HEK293 (cell line): ENCODE data around the gene TRAPPC4.
"Not testable (repeated sequence)": the region's sequence is repeated elsewhere in the genome, so short reads cannot be mapped to it uniquely, and the experiment has no call there.

Experiments used
- CTCF ChIA-PET: fragments of 350-600 bp; formaldehyde crosslinking; extraction: SDS; loops from one replicate; lab custom pipeline; 2021; ENCODE audit warnings: antibody characterized with exemption; lab: Yijun Ruan, JAX
- POLR2A ChIA-PET: fragments of 300-600 bp; formaldehyde crosslinking; extraction: SDS; loops from one replicate; lab custom pipeline; 2020; ENCODE audit warnings: antibody characterized with exemption, inconsistent platforms; lab: Yijun Ruan, JAX
- H3K27ac ChIP-seq: fragments of 200-500 bp; sonication (Bioruptor generic); 2 replicates; pipeline ENCODE4 v1.5.1; 2014; ENCODE audit warnings: low read depth, low read length, control low read depth, inconsistent platforms; ENCODE audit errors: extremely low read depth
- H3K36me3 ChIP-seq, 2 experiments: fragments of 200-500 bp in 1 of 2; sonication (Bioruptor generic) in 1 of 2; 1 replicate in 1 of 2; 2 replicates in 1 of 2; pipeline ENCODE4 v1.5.1; 2014 to 2017; ENCODE audit warnings: inconsistent platforms in 2 of 2, low read length in 2 of 2; ENCODE audit not compliant: control insufficient read depth in 2 of 2, insufficient read depth in 1 of 2
- H3K4me1 ChIP-seq: fragments of 200-500 bp; sonication (Bioruptor generic); 2 replicates; pipeline ENCODE4 v1.5.1; 2014; ENCODE audit warnings: mild to moderate bottlenecking, low read length, inconsistent platforms; ENCODE audit not compliant: control insufficient read depth, insufficient read depth
- H3K4me3 ChIP-seq: 2 replicates; pipeline ENCODE4 v1.5.1; 2011; ENCODE audit warnings: low read depth, mild to moderate bottlenecking, control low read depth, low read length, moderate library complexity
- H3K9me3 ChIP-seq: fragments of 200-500 bp; sonication (Bioruptor generic); 2 replicates; pipeline ENCODE4 v1.5.1; 2014; ENCODE audit warnings: low read depth, low read length, inconsistent platforms; ENCODE audit not compliant: control insufficient read depth, insufficient read depth
- GLI4 ChIP-seq: fragments of 450-650 bp; formaldehyde crosslinking; IDR thresholded peaks from 2 replicates; pipeline ENCODE4 v1.5.1; 2016; ENCODE audit warnings: missing biosample characterization, missing genetic modification characterization
- KLF7 ChIP-seq: fragments of 450-650 bp; formaldehyde crosslinking; IDR thresholded peaks from 2 replicates; pipeline ENCODE4 v1.5.1; 2016; ENCODE audit warnings: missing biosample characterization, missing genetic modification characterization, borderline replicate concordance
- KLF8 ChIP-seq: fragments of 450-650 bp; formaldehyde crosslinking; IDR thresholded peaks from 2 replicates; pipeline ENCODE4 v1.5.1; 2016; ENCODE audit warnings: missing biosample characterization, missing genetic modification characterization
- KLF9 ChIP-seq: fragments of 450-650 bp; formaldehyde crosslinking; IDR thresholded peaks from 2 replicates; pipeline ENCODE4 v1.5.1; 2016; ENCODE audit warnings: missing biosample characterization, missing genetic modification characterization, low read depth
- ZEB2 ChIP-seq: fragments of 450-650 bp; formaldehyde crosslinking; IDR thresholded peaks from 2 replicates; pipeline ENCODE4 v1.5.1; 2016; ENCODE audit warnings: missing biosample characterization, missing genetic modification characterization
- ZFP3 ChIP-seq: fragments of 450-650 bp; formaldehyde crosslinking; IDR thresholded peaks from 2 replicates; pipeline ENCODE4 v1.5.1; 2016; ENCODE audit warnings: low read depth, missing biosample characterization, missing genetic modification characterization
- ZNF202 ChIP-seq: fragments of 450-650 bp; formaldehyde crosslinking; IDR thresholded peaks from 2 replicates; pipeline ENCODE4 v1.5.1; 2016; ENCODE audit warnings: missing biosample characterization, missing genetic modification characterization, borderline replicate concordance
- ZNF248 ChIP-seq: fragments of 450-650 bp; formaldehyde crosslinking; IDR thresholded peaks from 2 replicates; pipeline ENCODE4 v1.5.1; 2017; ENCODE audit warnings: missing biosample characterization, missing genetic modification characterization
- ZNF521 ChIP-seq: fragments of 450-650 bp; formaldehyde crosslinking; IDR thresholded peaks from 2 replicates; pipeline ENCODE4 v1.5.1; 2017; ENCODE audit warnings: missing biosample characterization, mild to moderate bottlenecking, missing genetic modification characterization
- ZNF555 ChIP-seq: fragments of 450-650 bp; formaldehyde crosslinking; conservative IDR thresholded peaks from 2 replicates; pipeline ENCODE4 v1.5.1; 2017; ENCODE audit warnings: missing biosample characterization, mild to moderate bottlenecking, missing genetic modification characterization, inconsistent platforms
- ZNF791 ChIP-seq: fragments of 450-650 bp; formaldehyde crosslinking; IDR thresholded peaks from 2 replicates; pipeline ENCODE4 v1.5.1; 2016; ENCODE audit warnings: missing biosample characterization, missing genetic modification characterization
- ZNF830 ChIP-seq: fragments of 450-650 bp; IDR thresholded peaks from 2 replicates; pipeline ENCODE4 v1.5.0; 2018; ENCODE audit warnings: missing biosample characterization, missing genetic modification characterization, low read depth, mild to moderate bottlenecking, moderate library complexity
- TF ChIP-seq, protein P1 (sequence below): fragments of 450-650 bp; formaldehyde crosslinking; IDR thresholded peaks from 2 replicates; pipeline ENCODE4 v1.5.1; 2016; ENCODE audit warnings: missing biosample characterization, missing genetic modification characterization
- TF ChIP-seq, protein P2 (sequence below): fragments of 450-650 bp; formaldehyde crosslinking; IDR thresholded peaks from 2 replicates; pipeline ENCODE4 v1.5.1; 2016; ENCODE audit warnings: missing biosample characterization, missing genetic modification characterization
- TF ChIP-seq, protein P3 (sequence below): fragments of 450-650 bp; formaldehyde crosslinking; IDR thresholded peaks from 2 replicates; pipeline ENCODE4 v1.5.1; 2016; ENCODE audit warnings: missing biosample characterization, missing genetic modification characterization
- TF ChIP-seq, protein P4 (sequence below): fragments of 450-650 bp; formaldehyde crosslinking; IDR thresholded peaks from 2 replicates; pipeline ENCODE4 v1.5.1; 2016; ENCODE audit warnings: missing biosample characterization, missing genetic modification characterization
- TF ChIP-seq, protein P5 (sequence below): fragments of 450-650 bp; formaldehyde crosslinking; IDR thresholded peaks from 2 replicates; pipeline ENCODE4 v1.5.1; 2017; ENCODE audit warnings: missing biosample characterization, missing genetic modification characterization
- TF ChIP-seq, protein P6 (sequence below): fragments of 450-650 bp; formaldehyde crosslinking; IDR thresholded peaks from 2 replicates; pipeline ENCODE4 v1.5.1; 2016; ENCODE audit warnings: missing biosample characterization, missing genetic modification characterization, borderline replicate concordance

TRAPPC4 gene

DNA sequence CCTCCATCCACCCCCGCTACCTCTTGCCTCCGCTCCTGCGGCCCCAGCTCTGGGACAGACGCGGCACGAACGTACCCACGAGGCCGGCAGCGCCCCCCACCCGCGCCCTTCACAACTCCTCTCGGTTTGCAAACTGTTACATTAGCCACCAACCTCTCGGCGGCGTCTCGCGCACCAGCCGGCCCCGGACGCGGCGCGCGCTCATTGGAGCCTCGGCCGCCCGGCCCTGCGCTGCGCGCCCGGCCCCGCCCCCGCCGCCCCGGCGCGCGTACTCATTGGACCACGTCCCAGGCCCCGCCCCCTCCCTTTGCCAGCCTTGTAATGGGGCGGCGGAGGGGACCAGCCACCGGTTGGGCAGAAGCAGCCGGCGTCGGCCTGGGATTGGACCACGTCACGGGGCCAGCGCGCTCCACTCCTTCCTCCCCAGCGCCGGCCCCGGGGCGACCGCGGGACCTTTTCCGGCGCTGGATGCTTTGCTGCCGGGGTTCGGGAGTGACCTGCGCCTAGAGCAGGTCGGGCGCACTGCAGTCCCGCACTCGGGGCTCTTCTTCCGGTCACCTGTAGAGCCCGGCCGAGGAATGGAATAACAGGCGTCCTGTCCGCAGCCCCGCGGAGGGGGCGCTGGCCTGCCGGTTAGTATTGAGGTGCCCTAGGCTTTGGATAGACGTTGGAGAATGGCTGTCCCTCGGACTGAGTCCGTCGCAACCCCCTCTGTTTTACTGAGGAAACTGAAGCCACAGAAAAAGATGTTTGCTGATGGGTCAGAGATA lies 38.6 kb downstream of the TRAPPC4 start, which contains the start of gene HYOU1 (continued):
- TF ChIP-seq ZNF555 (tag by site-specific recombination) (no peak), ZEB2 (0 out of 2 replicates have a peak, but pooled peaks have one; percentile 45), ZNF248 (tag by site-specific recombination) (no peak), KLF9 (tag by site-specific recombination) (peak; percentile 62; the same call in 1 of the 2 replicates), ZNF521 (tag by site-specific recombination) (no peak), ZNF830 (no peak)
- TF ChIP-seq, protein P1, sequence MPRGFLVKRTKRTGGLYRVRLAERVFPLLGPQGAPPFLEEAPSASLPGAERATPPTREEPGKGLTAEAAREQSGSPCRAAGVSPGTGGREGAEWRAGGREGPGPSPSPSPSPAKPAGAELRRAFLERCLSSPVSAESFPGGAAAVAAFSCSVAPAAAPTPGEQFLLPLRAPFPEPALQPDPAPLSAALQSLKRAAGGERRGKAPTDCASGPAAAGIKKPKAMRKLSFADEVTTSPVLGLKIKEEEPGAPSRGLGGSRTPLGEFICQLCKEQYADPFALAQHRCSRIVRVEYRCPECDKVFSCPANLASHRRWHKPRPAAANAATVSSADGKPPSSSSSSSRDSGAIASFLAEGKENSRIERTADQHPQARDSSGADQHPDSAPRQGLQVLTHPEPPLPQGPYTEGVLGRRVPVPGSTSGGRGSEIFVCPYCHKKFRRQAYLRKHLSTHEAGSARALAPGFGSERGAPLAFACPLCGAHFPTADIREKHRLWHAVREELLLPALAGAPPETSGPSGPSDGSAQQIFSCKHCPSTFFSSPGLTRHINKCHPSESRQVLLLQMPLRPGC = no peak
- TF ChIP-seq, protein P2, sequence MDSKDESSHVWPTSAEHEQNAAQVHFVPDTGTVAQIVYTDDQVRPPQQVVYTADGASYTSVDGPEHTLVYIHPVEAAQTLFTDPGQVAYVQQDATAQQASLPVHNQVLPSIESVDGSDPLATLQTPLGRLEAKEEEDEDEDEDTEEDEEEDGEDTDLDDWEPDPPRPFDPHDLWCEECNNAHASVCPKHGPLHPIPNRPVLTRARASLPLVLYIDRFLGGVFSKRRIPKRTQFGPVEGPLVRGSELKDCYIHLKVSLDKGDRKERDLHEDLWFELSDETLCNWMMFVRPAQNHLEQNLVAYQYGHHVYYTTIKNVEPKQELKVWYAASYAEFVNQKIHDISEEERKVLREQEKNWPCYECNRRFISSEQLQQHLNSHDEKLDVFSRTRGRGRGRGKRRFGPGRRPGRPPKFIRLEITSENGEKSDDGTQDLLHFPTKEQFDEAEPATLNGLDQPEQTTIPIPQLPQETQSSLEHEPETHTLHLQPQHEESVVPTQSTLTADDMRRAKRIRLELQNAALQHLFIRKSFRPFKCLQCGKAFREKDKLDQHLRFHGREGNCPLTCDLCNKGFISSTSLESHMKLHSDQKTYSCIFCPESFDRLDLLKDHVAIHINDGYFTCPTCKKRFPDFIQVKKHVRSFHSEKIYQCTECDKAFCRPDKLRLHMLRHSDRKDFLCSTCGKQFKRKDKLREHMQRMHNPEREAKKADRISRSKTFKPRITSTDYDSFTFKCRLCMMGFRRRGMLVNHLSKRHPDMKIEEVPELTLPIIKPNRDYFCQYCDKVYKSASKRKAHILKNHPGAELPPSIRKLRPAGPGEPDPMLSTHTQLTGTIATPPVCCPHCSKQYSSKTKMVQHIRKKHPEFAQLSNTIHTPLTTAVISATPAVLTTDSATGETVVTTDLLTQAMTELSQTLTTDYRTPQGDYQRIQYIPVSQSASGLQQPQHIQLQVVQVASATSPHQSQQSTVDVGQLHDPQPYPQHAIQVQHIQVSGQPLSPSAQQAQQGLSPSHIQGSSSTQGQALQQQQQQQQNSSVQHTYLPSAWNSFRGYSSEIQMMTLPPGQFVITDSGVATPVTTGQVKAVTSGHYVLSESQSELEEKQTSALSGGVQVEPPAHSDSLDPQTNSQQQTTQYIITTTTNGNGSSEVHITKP (tag by site-specific recombination) = peak; percentile 97
- TF ChIP-seq, protein P3, sequence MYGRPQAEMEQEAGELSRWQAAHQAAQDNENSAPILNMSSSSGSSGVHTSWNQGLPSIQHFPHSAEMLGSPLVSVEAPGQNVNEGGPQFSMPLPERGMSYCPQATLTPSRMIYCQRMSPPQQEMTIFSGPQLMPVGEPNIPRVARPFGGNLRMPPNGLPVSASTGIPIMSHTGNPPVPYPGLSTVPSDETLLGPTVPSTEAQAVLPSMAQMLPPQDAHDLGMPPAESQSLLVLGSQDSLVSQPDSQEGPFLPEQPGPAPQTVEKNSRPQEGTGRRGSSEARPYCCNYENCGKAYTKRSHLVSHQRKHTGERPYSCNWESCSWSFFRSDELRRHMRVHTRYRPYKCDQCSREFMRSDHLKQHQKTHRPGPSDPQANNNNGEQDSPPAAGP (tag by site-specific recombination) = 0 out of 2 replicates have a peak, but pooled peaks have one; percentile 73
- TF ChIP-seq, protein P4, sequence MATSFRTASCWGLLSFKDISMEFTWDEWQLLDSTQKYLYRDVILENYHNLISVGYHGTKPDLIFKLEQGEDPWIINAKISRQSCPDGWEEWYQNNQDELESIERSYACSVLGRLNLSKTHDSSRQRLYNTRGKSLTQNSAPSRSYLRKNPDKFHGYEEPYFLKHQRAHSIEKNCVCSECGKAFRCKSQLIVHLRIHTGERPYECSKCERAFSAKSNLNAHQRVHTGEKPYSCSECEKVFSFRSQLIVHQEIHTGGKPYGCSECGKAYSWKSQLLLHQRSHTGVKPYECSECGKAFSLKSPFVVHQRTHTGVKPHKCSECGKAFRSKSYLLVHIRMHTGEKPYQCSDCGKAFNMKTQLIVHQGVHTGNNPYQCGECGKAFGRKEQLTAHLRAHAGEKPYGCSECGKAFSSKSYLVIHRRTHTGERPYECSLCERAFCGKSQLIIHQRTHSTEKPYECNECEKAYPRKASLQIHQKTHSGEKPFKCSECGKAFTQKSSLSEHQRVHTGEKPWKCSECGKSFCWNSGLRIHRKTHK = no peak
- TF ChIP-seq, protein P5, sequence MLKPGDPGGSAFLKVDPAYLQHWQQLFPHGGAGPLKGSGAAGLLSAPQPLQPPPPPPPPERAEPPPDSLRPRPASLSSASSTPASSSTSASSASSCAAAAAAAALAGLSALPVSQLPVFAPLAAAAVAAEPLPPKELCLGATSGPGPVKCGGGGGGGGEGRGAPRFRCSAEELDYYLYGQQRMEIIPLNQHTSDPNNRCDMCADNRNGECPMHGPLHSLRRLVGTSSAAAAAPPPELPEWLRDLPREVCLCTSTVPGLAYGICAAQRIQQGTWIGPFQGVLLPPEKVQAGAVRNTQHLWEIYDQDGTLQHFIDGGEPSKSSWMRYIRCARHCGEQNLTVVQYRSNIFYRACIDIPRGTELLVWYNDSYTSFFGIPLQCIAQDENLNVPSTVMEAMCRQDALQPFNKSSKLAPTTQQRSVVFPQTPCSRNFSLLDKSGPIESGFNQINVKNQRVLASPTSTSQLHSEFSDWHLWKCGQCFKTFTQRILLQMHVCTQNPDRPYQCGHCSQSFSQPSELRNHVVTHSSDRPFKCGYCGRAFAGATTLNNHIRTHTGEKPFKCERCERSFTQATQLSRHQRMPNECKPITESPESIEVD = no peak

DNA sequence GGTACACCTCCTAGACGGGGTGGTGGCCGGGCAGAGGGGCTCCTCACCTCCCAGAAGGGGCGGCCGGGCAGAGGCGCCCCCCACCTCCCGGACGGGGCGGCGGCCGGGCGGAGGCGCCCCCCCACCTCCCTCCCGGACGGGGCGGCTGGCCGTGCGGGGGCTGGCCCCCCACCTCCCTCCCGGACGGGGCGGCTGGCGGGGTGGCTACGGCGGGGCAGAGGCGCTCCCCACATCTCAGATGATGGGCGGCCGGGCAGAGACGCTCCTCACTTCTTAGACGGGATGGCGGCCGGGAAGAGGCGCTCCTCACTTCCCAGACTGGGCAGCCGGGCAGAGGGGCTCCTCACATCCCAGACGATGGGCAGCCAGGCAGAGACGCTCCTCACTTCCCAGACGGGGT lies 40.6 kb downstream of the TRAPPC4 start:
- CTCF ChIA-PET, POLR2A ChIA-PET: not testable (repeated sequence)

DNA sequence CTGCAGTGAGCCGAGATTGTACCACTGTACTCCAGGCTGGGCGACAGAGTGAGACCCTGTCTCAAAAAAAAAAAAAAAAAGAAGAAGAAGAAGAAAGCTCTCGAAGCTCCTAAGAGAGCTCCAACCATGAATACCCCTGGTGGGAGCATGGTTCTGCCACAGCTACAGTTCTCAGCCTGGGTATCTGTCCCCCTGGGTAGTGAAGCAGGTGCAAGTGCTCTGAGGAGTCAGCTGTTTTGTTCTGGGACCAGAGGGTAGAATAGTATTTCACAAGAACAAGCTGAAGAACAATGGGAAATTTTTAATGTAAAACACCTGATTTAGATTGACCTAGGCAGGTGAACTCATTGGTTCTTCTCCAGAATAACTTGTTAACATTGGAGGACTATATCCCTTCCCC lies 42.7 kb downstream of the TRAPPC4 start:
- Histone ChIP-seq H3K4me1 (no peaks in the 10 kb centered on the region), H3K4me3 (no peak overlapping the region), H3K36me3 (no peaks in the 10 kb centered on the region), H3K27ac (no peak overlapping the region), H3K9me3 (no peaks in the 10 kb centered on the region)
- POLR2A ChIA-PET = no interaction called here
- CTCF ChIA-PET = interaction anchor here (0.6 to 1.3 kb wide), 3 partner anchors 24 to 389 kb away, joined by 3 to 5 read pairs (median 3); no protein-coding TSS in a partner anchor
- no peak for TF ChIP-seq ZNF791 (tag by site-specific recombination)
- no peak for TF ChIP-seq KLF7 (tag by site-specific recombination)
- TF ChIP-seq, protein P6, sequence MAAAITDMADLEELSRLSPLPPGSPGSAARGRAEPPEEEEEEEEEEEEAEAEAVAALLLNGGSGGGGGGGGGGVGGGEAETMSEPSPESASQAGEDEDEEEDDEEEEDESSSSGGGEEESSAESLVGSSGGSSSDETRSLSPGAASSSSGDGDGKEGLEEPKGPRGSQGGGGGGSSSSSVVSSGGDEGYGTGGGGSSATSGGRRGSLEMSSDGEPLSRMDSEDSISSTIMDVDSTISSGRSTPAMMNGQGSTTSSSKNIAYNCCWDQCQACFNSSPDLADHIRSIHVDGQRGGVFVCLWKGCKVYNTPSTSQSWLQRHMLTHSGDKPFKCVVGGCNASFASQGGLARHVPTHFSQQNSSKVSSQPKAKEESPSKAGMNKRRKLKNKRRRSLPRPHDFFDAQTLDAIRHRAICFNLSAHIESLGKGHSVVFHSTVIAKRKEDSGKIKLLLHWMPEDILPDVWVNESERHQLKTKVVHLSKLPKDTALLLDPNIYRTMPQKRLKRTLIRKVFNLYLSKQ = no peak
- no peak for TF ChIP-seq ZFP3 (tag by site-specific recombination)
- TF ChIP-seq GLI4 = no peak
- TF ChIP-seq ZNF202 = no peak
- no peak for TF ChIP-seq KLF8 (tag by site-specific recombination)

More for the DNA sequence above, 40.6 kb downstream of the TRAPPC4 start:
- H3K4me3 ChIP-seq, H3K9me3 ChIP-seq, H3K4me1 ChIP-seq, H3K27ac ChIP-seq: not testable (repeated sequence)
- peaks cover 0 to 17% of the 10 kb centered on the region in 2 experiments; a peak in 1 of 3 replicates for H3K36me3 ChIP-seq
